SU-DHL-6 (cell line): Measurements from ENCODE around the gene POU4F1.

ENCODE experiments used
- H2AFZ ChIP-seq: fragments of 200-600 bp; sonication (generic); 2 replicates; pipeline ENCODE4 v1.6.1; 2014; ENCODE audit warnings: low read depth, mild to moderate bottlenecking, moderate library complexity, mixed read lengths, antibody characterized with exemption, low read length; ENCODE audit not compliant: severe bottlenecking
- H3F3A ChIP-seq: fragments of 200-600 bp; shearing (Covaris generic); 2 replicates; pipeline ENCODE4 v1.6.0; 2016; ENCODE audit warnings: antibody characterized with exemption, mild to moderate bottlenecking; ENCODE audit not compliant: insufficient read depth
- H3K27ac ChIP-seq: fragments of 200-600 bp; sonication (generic); 2 replicates; pipeline ENCODE4 v1.5.1; 2016; ENCODE audit warnings: low read depth, mild to moderate bottlenecking, low read length, moderate library complexity, mixed read lengths
- H3K27me3 ChIP-seq: fragments of 200-600 bp; sonication (generic), shearing (Covaris generic); 2 replicates; pipeline ENCODE4 v1.6.0; 2014; ENCODE audit warnings: mild to moderate bottlenecking, low read length
- H3K36me3 ChIP-seq: fragments of 200-600 bp; sonication (generic); 2 replicates; pipeline ENCODE4 v1.6.1; 2014; ENCODE audit warnings: mild to moderate bottlenecking, low read length, mixed read lengths
- H3K4me2 ChIP-seq: fragments of 300-600, 200-600 bp; shearing (Covaris generic), sonication (generic); 2 replicates; pipeline ENCODE4 v1.6.0; 2014; ENCODE audit warnings: low read length, low read depth, mild to moderate bottlenecking; ENCODE audit not compliant: poor library complexity, severe bottlenecking
- H3K4me3 ChIP-seq: fragments of 200-600 bp; sonication (generic); 2 replicates; pipeline ENCODE4 v1.5.1; 2014; ENCODE audit warnings: antibody characterized with exemption, low read length, mild to moderate bottlenecking, mixed read lengths; ENCODE audit not compliant: insufficient read depth, poor library complexity, severe bottlenecking
- H3K79me2 ChIP-seq: fragments of 200-600 bp; sonication (generic); 2 replicates; pipeline ENCODE4 v1.6.1; 2014; ENCODE audit warnings: mild to moderate bottlenecking, low read length, moderate library complexity; ENCODE audit not compliant: insufficient read depth
- H3K9ac ChIP-seq: fragments of 200-600 bp; sonication (generic); 2 replicates; pipeline ENCODE4 v1.7.0; 2014; ENCODE audit warnings: mild to moderate bottlenecking, low read length
- H3K9me2 ChIP-seq: fragments of 200-600 bp; sonication (generic); replicated peaks from 2 replicates; pipeline ENCODE4 v1.6.1; 2014; ENCODE audit warnings: low read length; ENCODE audit not compliant: insufficient read depth
- H3K9me3 ChIP-seq: fragments of 200-600 bp; sonication (generic); 2 replicates; pipeline ENCODE4 v1.6.1; 2014; ENCODE audit warnings: low read length, mixed read lengths; ENCODE audit not compliant: insufficient read depth
- H4K20me1 ChIP-seq: fragments of 200-600 bp; sonication (generic); 2 replicates; pipeline ENCODE4 v1.6.1; 2014; ENCODE audit warnings: low read depth, mild to moderate bottlenecking, antibody characterized with exemption, low read length, moderate library complexity, mixed read lengths
- EZH2phosphoT487 ChIP-seq: fragments of 200-600 bp; sonication (generic), shearing (Covaris generic); conservative IDR thresholded peaks from 2 replicates; pipeline ENCODE4 v1.6.1; 2018; ENCODE audit warnings: mild to moderate bottlenecking, antibody characterized with exemption, low read length, moderate library complexity, mixed read lengths
- TF ChIP-seq, protein P1 (sequence below): fragments of 200-600 bp; sonication (generic); IDR thresholded peaks from one replicate; pipeline ENCODE4 v1.5.1; 2017; ENCODE audit warnings: antibody characterized with exemption, mild to moderate bottlenecking, low read length, moderate library complexity; ENCODE audit not compliant: insufficient read depth, poor library complexity, severe bottlenecking

Gene POU4F1

DNA sequence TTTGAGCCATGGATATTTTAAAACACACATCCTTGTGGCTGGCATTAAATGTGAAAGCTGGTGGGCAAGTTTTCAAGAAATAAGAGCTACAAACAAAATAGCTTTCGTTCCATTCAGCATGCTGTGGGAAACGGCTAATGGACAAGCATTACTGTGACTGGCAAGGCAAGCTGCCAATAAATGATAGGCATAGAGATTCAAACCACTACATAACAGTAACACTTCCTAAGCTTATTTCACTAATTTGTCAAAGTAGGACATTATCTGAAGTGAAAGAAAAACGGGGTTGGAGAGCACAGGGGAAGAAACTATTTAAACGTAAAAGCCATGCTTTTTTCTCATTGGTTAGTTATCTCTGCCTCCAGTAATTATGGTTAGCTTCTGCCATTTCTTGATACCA lies 29.6 kb upstream of the POU4F1 start:
- no peak overlapping the region for H3K4me2 ChIP-seq
- TF ChIP-seq, protein P1, sequence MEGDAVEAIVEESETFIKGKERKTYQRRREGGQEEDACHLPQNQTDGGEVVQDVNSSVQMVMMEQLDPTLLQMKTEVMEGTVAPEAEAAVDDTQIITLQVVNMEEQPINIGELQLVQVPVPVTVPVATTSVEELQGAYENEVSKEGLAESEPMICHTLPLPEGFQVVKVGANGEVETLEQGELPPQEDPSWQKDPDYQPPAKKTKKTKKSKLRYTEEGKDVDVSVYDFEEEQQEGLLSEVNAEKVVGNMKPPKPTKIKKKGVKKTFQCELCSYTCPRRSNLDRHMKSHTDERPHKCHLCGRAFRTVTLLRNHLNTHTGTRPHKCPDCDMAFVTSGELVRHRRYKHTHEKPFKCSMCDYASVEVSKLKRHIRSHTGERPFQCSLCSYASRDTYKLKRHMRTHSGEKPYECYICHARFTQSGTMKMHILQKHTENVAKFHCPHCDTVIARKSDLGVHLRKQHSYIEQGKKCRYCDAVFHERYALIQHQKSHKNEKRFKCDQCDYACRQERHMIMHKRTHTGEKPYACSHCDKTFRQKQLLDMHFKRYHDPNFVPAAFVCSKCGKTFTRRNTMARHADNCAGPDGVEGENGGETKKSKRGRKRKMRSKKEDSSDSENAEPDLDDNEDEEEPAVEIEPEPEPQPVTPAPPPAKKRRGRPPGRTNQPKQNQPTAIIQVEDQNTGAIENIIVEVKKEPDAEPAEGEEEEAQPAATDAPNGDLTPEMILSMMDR, result no peak
- TF ChIP-seq EZH2phosphoT487, result no peak
- H3K9ac ChIP-seq, result no peak overlapping the region

GRCh38 chr13:78631077-78631476 lies 27.7 kb upstream of the POU4F1 start:
- H3K36me3 ChIP-seq, result peaks cover 50% of the 10 kb centered on the region
- H3K9me2 ChIP-seq, result no peaks in the 10 kb centered on the region

More for the DNA sequence above, 29.6 kb upstream of the POU4F1 start:
- Histone ChIP-seq H4K20me1 (0 out of 2 replicates have a peak, but pooled peaks cover 3% of the 10 kb centered on the region), H3K4me3 (no peak overlapping the region), H3F3A (no peaks in the 10 kb centered on the region), H3K79me2 (peaks cover 18% of the 10 kb centered on the region; the same call in 1 of the 2 replicates), H3K36me3 (peaks cover 67% of the 10 kb centered on the region), H3K27me3 (no peaks in the 10 kb centered on the region), H3K9me3 (no peaks in the 10 kb centered on the region), H2AFZ (no peak overlapping the region), H3K9me2 (no peaks in the 10 kb centered on the region), H3K27ac (no peak overlapping the region)

GRCh38 chr13:78630511-78630910 lies 27.2 kb upstream of the POU4F1 start:
- Histone ChIP-seq H3K79me2 (peaks cover 10% of the 10 kb centered on the region; the same call in 1 of the 2 replicates), H3K9me2 (no peaks in the 10 kb centered on the region), H3K27ac (no peak overlapping the region), H3K4me3 (no peak overlapping the region), H3K27me3 (no peaks in the 10 kb centered on the region), H3K9ac (no peak overlapping the region), H3K9me3 (no peaks in the 10 kb centered on the region), H4K20me1 (0 out of 2 replicates have a peak, but pooled peaks cover 3% of the 10 kb centered on the region), H3K4me2 (no peak overlapping the region), H3K36me3 (peaks cover 47% of the 10 kb centered on the region), H3F3A (no peaks in the 10 kb centered on the region), H2AFZ (no peak overlapping the region)
- TF ChIP-seq, protein P1, result no peak

More at GRCh38 chr13:78631077-78631476, 27.7 kb upstream of the POU4F1 start:
- Histone ChIP-seq H3K79me2 (peaks cover 8% of the 10 kb centered on the region; the same call in 1 of the 2 replicates), H3K4me3 (no peak overlapping the region), H3K4me2 (no peak overlapping the region), H3K27ac (no peak overlapping the region), H3K9ac (no peak overlapping the region), H3K27me3 (no peaks in the 10 kb centered on the region), H2AFZ (no peak overlapping the region), H3K9me3 (no peaks in the 10 kb centered on the region), H3F3A (no peaks in the 10 kb centered on the region), H4K20me1 (0 out of 2 replicates have a peak, but pooled peaks cover 3% of the 10 kb centered on the region)
- TF ChIP-seq, protein P1, result no peak
- no peak for TF ChIP-seq EZH2phosphoT487
